Measurements from ENCODE around the gene TTLL4. TPM values are rescaled to one million over a fixed set of nuclear protein-coding genes. Genes with fewer than 3 reads are reported as not detected.

Gene TTLL4
- total RNA-seq, 1 donor from 2014 or later: 33.8 TPM

GRCh38 chr2:218719457-218719856, 8.8 kb downstream of the TTLL4 start:
- Mint-ChIP-seq H3K36me3 (ENCODE audit: low read depth, unreplicated experiment) (peaks cover 10% of the 10 kb centered on the region), H3K9me3 (ENCODE audit: unreplicated experiment) (no peaks in the 10 kb centered on the region), H3K27me3 (ENCODE audit: low read depth, unreplicated experiment) (no peaks in the 10 kb centered on the region), H3K27ac (ENCODE audit: unreplicated experiment) (no peak overlapping the region), H3K4me1 (ENCODE audit: low read depth, unreplicated experiment) (peaks cover 25% of the 10 kb centered on the region), H3K4me3 (ENCODE audit: unreplicated experiment) (no peak overlapping the region)
- Histone ChIP-seq H3K9me3 (ENCODE audit: insufficient read depth, low read depth, low read length) (no peaks in the 10 kb centered on the region), H3K36me3 (ENCODE audit: insufficient read depth, low read length) (peaks cover 2% of the 10 kb centered on the region), H3K9ac (ENCODE audit: low read length) (no peak overlapping the region), H3K4me2 (ENCODE audit: low read length) (no peak overlapping the region), H3K27ac (ENCODE audit: low read depth, low read length) (no peak overlapping the region), H4K20me1 (ENCODE audit: insufficient read depth, low read length) (peaks cover 29% of the 10 kb centered on the region), H3K79me2 (ENCODE audit: insufficient read depth, low read length) (peaks cover 82% of the 10 kb centered on the region), H3K4me1 (ENCODE audit: insufficient read depth, low read length) (no peaks in the 10 kb centered on the region), H3K4me3 (ENCODE audit: insufficient read depth, low read depth, low read length) (no peak overlapping the region), H3K27me3 (ENCODE audit: insufficient read depth, low read length) (no peaks in the 10 kb centered on the region), H2AFZ (ENCODE audit: low read depth, low read length) (no peak overlapping the region)
- FAIRE-seq (no peak), DNase-seq (ENCODE audit: low read depth) (no peak)
- TF ChIP-seq CTCF (IDR thresholded peaks at IDR 0.05; ENCODE audit: insufficient read depth, low read depth, low read length): no peak
- no peak for TF ChIP-seq EZH2 (IDR thresholded peaks at IDR 0.05; ENCODE audit: insufficient read depth, low read length)

- H3K36me3 ChIP-seq (ENCODE audit: insufficient read depth, low read length): peaks cover 2% of the 10 kb centered on the region
- H3K36me3 Mint-ChIP-seq (ENCODE audit: low read depth, unreplicated experiment): peaks cover 10% of the 10 kb centered on the region
- peaks cover 25% of the 10 kb centered on the region for H3K4me1 Mint-ChIP-seq (ENCODE audit: low read depth, unreplicated experiment)
- no peak overlapping the region for H3K4me3 Mint-ChIP-seq (ENCODE audit: unreplicated experiment)
- no peak for FAIRE-seq
- peaks cover 83% of the 10 kb centered on the region for H3K79me2 ChIP-seq (ENCODE audit: insufficient read depth, low read length)
- peaks cover 26% of the 10 kb centered on the region for H4K20me1 ChIP-seq (ENCODE audit: insufficient read depth, low read length)
- H3K27me3 ChIP-seq (ENCODE audit: insufficient read depth, low read length): no peaks in the 10 kb centered on the region
- TF ChIP-seq EZH2 (IDR thresholded peaks at IDR 0.05; ENCODE audit: insufficient read depth, low read length) (no peak), CTCF (IDR thresholded peaks at IDR 0.05; ENCODE audit: insufficient read depth, low read depth, low read length) (no peak)
- no peaks in the 10 kb centered on the region for H3K9me3 Mint-ChIP-seq (ENCODE audit: unreplicated experiment)
- no peak overlapping the region for H3K27ac ChIP-seq (ENCODE audit: low read depth, low read length)
- no peak overlapping the region for H3K9ac ChIP-seq (ENCODE audit: low read length)
- no peak overlapping the region for H3K27ac Mint-ChIP-seq (ENCODE audit: unreplicated experiment)
- no peaks in the 10 kb centered on the region for H3K27me3 Mint-ChIP-seq (ENCODE audit: low read depth, unreplicated experiment)
- no peak overlapping the region for H3K4me3 ChIP-seq (ENCODE audit: insufficient read depth, low read depth, low read length)
- H3K4me2 ChIP-seq (ENCODE audit: low read length): no peak overlapping the region
- no peak for DNase-seq (ENCODE audit: low read depth)
- H3K4me1 ChIP-seq (ENCODE audit: insufficient read depth, low read length): no peaks in the 10 kb centered on the region
- H3K9me3 ChIP-seq (ENCODE audit: insufficient read depth, low read depth, low read length): no peaks in the 10 kb centered on the region
- H2AFZ ChIP-seq (ENCODE audit: low read depth, low read length): no peak overlapping the region
Measured at GRCh38 chr2:218720048-218721041, 9.7 kb downstream of the TTLL4 start.

GRCh38 chr2:218721488-218721887, 10.9 kb downstream of the TTLL4 start:
- H3K4me1 Mint-ChIP-seq (ENCODE audit: low read depth, unreplicated experiment): peaks cover 25% of the 10 kb centered on the region
- DNase-seq (ENCODE audit: low read depth) (no peak), FAIRE-seq (no peak)
- no peak overlapping the region for H3K27ac ChIP-seq (ENCODE audit: low read depth, low read length)
- H3K4me2 ChIP-seq (ENCODE audit: low read length): no peak overlapping the region
- H3K27me3 Mint-ChIP-seq (ENCODE audit: low read depth, unreplicated experiment): no peaks in the 10 kb centered on the region
- H3K9ac ChIP-seq (ENCODE audit: low read length): no peak overlapping the region
- H3K27me3 ChIP-seq (ENCODE audit: insufficient read depth, low read length): no peaks in the 10 kb centered on the region
- H3K9me3 ChIP-seq (ENCODE audit: insufficient read depth, low read depth, low read length): no peaks in the 10 kb centered on the region
- TF ChIP-seq CTCF (IDR thresholded peaks at IDR 0.05; ENCODE audit: insufficient read depth, low read depth, low read length) (no peak), EZH2 (IDR thresholded peaks at IDR 0.05; ENCODE audit: insufficient read depth, low read length) (no peak)
- H2AFZ ChIP-seq (ENCODE audit: low read depth, low read length): no peak overlapping the region
- H3K9me3 Mint-ChIP-seq (ENCODE audit: unreplicated experiment): peaks cover 4% of the 10 kb centered on the region
- H3K4me1 ChIP-seq (ENCODE audit: insufficient read depth, low read length): no peaks in the 10 kb centered on the region
- H4K20me1 ChIP-seq (ENCODE audit: insufficient read depth, low read length): peaks cover 25% of the 10 kb centered on the region
- peaks cover 91% of the 10 kb centered on the region for H3K79me2 ChIP-seq (ENCODE audit: insufficient read depth, low read length)
- peaks cover 12% of the 10 kb centered on the region for H3K36me3 Mint-ChIP-seq (ENCODE audit: low read depth, unreplicated experiment)
- H3K4me3 Mint-ChIP-seq (ENCODE audit: unreplicated experiment): no peak overlapping the region
- no peak overlapping the region for H3K27ac Mint-ChIP-seq (ENCODE audit: unreplicated experiment)
- H3K36me3 ChIP-seq (ENCODE audit: insufficient read depth, low read length): peaks cover 2% of the 10 kb centered on the region
- H3K4me3 ChIP-seq (ENCODE audit: insufficient read depth, low read depth, low read length): no peak overlapping the region

All from astrocyte (in vitro differentiated cells and primary cell).